ENCODE results near the gene CASK. TPM values are rescaled to one million over a fixed set of nuclear protein-coding genes. Genes with fewer than 3 reads are reported as not detected.

Gene CASK
- total RNA-seq, 1 donor, result 55.4 TPM

GRCh38 chrX:41737065-41737464 is 186.3 kb downstream of the CASK start:
- Histone ChIP-seq H3K4me3 (ENCODE audit: insufficient read depth, low read length) (no peak overlapping the region), H2AFZ (ENCODE audit: low read length) (no peak overlapping the region), H3K27ac (ENCODE audit: low read depth, low read length) (no peak overlapping the region), H3K27me3 (ENCODE audit: insufficient read depth, low read length) (peaks cover 3% of the 10 kb centered on the region), H4K20me1 (ENCODE audit: insufficient read depth, low read length) (no peaks in the 10 kb centered on the region), H3K4me2 (ENCODE audit: insufficient read depth, low read length) (no peak overlapping the region), H3K9me3 (ENCODE audit: low read depth, low read length) (no peaks in the 10 kb centered on the region), H3K36me3 (ENCODE audit: insufficient read depth, low read length) (no peaks in the 10 kb centered on the region), H3K4me1 (ENCODE audit: insufficient read depth, low read length) (no peaks in the 10 kb centered on the region), H3K79me2 (ENCODE audit: insufficient read depth, low read length) (no peaks in the 10 kb centered on the region)
- TF ChIP-seq CTCF (IDR thresholded peaks at IDR 0.05; ENCODE audit: extremely low read depth, low read depth, low read length), result no peak
- DNase-seq (ENCODE audit: insufficient read length, low spot score, missing footprints), result no peak

DNA sequence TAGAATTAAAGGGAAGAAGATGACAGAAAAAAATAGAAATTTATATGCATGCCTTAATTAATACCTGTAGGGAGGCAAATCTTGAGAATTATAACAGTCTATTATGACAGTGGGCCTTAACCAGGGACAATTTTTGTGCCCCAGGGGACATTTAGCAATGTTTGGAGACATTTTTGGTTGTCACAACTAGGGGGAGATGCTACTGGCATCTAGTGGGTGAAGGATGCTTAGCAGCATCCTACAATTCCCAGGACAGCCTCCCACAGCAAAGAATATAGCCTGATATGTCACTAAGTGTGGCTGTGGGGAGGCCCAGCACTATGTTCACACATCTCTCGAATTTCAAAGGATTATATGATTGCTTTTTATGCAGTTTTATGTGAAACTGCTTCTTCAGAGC is 188.8 kb downstream of the CASK start:
- H3K27me3 ChIP-seq (ENCODE audit: insufficient read depth, low read length), result peaks cover 3% of the 10 kb centered on the region
- no peaks in the 10 kb centered on the region for H4K20me1 ChIP-seq (ENCODE audit: insufficient read depth, low read length)
- H3K79me2 ChIP-seq (ENCODE audit: insufficient read depth, low read length), result no peaks in the 10 kb centered on the region
- TF ChIP-seq CTCF (IDR thresholded peaks at IDR 0.05; ENCODE audit: extremely low read depth, low read depth, low read length), result peak; percentile 62
- DNase-seq (ENCODE audit: insufficient read length, low spot score, missing footprints), result peak; percentile 58
- no peaks in the 10 kb centered on the region for H3K36me3 ChIP-seq (ENCODE audit: insufficient read depth, low read length)
- no peak overlapping the region for H3K4me3 ChIP-seq (ENCODE audit: insufficient read depth, low read length)
- H3K4me2 ChIP-seq (ENCODE audit: insufficient read depth, low read length), result no peak overlapping the region
- H2AFZ ChIP-seq (ENCODE audit: low read length), result no peak overlapping the region
- H3K27ac ChIP-seq (ENCODE audit: low read depth, low read length), result no peak overlapping the region
- no peaks in the 10 kb centered on the region for H3K9me3 ChIP-seq (ENCODE audit: low read depth, low read length)
- no peaks in the 10 kb centered on the region for H3K4me1 ChIP-seq (ENCODE audit: insufficient read depth, low read length)

GRCh38 chrX:41733939-41734338 is 189.4 kb downstream of the CASK start:
- Histone ChIP-seq H3K4me2 (ENCODE audit: insufficient read depth, low read length) (no peak overlapping the region), H2AFZ (ENCODE audit: low read length) (no peak overlapping the region), H3K4me3 (ENCODE audit: insufficient read depth, low read length) (no peak overlapping the region), H3K27ac (ENCODE audit: low read depth, low read length) (no peak overlapping the region), H4K20me1 (ENCODE audit: insufficient read depth, low read length) (no peaks in the 10 kb centered on the region), H3K27me3 (ENCODE audit: insufficient read depth, low read length) (peaks cover 3% of the 10 kb centered on the region), H3K4me1 (ENCODE audit: insufficient read depth, low read length) (no peaks in the 10 kb centered on the region), H3K9me3 (ENCODE audit: low read depth, low read length) (no peaks in the 10 kb centered on the region), H3K36me3 (ENCODE audit: insufficient read depth, low read length) (no peaks in the 10 kb centered on the region), H3K79me2 (ENCODE audit: insufficient read depth, low read length) (no peaks in the 10 kb centered on the region)
- no peak for TF ChIP-seq CTCF (IDR thresholded peaks at IDR 0.05; ENCODE audit: extremely low read depth, low read depth, low read length)
- no peak for DNase-seq (ENCODE audit: insufficient read length, low spot score, missing footprints)

GRCh38 chrX:41732260-41732659 is 191.1 kb downstream of the CASK start:
- H3K4me1 ChIP-seq (ENCODE audit: insufficient read depth, low read length), result no peaks in the 10 kb centered on the region
- TF ChIP-seq CTCF (IDR thresholded peaks at IDR 0.05; ENCODE audit: extremely low read depth, low read depth, low read length), result no peak
- DNase-seq (ENCODE audit: insufficient read length, low spot score, missing footprints), result no peak
- H3K27me3 ChIP-seq (ENCODE audit: insufficient read depth, low read length), result peaks cover 3% of the 10 kb centered on the region
- no peak overlapping the region for H3K27ac ChIP-seq (ENCODE audit: low read depth, low read length)
- H2AFZ ChIP-seq (ENCODE audit: low read length), result no peak overlapping the region
- no peaks in the 10 kb centered on the region for H3K79me2 ChIP-seq (ENCODE audit: insufficient read depth, low read length)
- H3K36me3 ChIP-seq (ENCODE audit: insufficient read depth, low read length), result no peaks in the 10 kb centered on the region
- no peaks in the 10 kb centered on the region for H4K20me1 ChIP-seq (ENCODE audit: insufficient read depth, low read length)
- no peaks in the 10 kb centered on the region for H3K9me3 ChIP-seq (ENCODE audit: low read depth, low read length)
- H3K4me3 ChIP-seq (ENCODE audit: insufficient read depth, low read length), result no peak overlapping the region
- H3K4me2 ChIP-seq (ENCODE audit: insufficient read depth, low read length), result no peak overlapping the region

Measured in osteoblast (primary cell).